HG02642 (cell line): ENCODE data around the gene GRM4.

Experiments used
- ATAC-seq: cut with Tn5 transposase; IDR thresholded peaks from one replicate; pipeline ENCODE4 v1.9.1; 2021; ENCODE audit warnings: mild to moderate bottlenecking; ENCODE audit not compliant: unreplicated experiment, poor library complexity

Gene GRM4

DNA sequence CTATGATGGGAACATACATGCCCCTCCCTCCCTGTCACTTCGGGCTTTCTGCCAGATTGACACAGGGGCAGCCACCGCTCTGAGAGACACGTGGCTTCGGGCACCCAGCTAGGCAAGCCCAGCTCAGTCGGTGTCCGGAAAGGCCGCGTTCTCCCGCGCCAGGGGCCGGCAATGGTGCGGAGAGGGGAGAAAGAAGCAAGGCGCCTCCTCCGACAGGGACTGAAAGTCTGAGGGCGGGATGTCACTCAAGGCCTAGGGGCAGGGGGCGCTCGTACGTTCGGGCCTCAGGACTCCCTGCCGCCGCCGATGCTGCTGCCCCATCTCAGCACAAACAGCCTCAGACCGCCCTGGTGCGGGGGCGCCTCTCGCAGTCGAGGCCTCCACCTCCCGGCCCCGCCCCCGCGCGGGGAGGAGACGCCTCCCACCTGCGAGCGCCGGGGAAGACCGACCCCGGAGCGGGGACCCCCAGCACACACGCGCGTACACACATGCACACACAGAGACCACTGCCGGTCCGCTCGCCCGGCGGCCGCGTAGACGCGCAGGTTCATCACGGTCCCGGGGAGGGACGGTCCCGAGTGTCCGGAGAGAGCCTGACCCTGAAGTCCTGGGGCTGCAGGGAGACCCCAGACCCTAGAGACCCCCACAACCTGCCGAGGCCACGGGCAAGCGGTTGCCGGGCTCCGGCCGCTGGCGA, 1.9 kb downstream of the GRM4 start:
- ATAC-seq = no peak

DNA sequence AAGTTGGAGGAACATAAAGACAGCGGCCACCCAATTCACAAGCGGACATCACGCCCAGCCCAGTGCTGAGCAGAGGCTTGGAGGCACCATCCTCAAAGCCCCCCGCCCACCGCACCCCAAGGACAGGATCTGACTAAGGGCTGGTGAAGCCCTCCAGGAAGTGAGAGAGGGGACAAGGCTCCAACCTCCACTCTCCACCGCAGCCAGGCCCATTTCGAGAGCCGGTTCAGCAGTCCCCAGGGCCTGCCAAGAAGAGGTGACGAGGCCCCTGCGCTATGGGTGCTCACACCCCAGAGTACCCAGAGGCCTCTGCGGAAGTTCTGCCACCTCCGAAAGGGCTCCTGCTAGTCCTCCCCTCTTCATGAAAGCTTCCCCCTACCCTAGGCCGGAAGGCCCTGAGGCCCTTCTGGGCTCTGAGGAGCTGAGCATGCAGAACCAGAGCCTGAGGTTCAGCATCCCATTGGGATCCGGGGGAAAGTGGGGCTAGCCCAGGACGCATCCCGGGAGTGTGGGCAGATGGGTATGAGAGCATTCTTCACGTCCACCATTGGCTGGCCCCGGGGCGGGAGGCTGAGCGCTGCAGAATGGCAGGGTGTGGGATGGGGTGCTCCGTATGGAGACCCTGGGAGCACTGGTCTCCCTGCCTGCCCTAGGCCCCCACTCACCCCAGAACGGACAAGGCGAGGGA, 2.5 kb downstream of the GRM4 start:
- no peak for ATAC-seq

DNA sequence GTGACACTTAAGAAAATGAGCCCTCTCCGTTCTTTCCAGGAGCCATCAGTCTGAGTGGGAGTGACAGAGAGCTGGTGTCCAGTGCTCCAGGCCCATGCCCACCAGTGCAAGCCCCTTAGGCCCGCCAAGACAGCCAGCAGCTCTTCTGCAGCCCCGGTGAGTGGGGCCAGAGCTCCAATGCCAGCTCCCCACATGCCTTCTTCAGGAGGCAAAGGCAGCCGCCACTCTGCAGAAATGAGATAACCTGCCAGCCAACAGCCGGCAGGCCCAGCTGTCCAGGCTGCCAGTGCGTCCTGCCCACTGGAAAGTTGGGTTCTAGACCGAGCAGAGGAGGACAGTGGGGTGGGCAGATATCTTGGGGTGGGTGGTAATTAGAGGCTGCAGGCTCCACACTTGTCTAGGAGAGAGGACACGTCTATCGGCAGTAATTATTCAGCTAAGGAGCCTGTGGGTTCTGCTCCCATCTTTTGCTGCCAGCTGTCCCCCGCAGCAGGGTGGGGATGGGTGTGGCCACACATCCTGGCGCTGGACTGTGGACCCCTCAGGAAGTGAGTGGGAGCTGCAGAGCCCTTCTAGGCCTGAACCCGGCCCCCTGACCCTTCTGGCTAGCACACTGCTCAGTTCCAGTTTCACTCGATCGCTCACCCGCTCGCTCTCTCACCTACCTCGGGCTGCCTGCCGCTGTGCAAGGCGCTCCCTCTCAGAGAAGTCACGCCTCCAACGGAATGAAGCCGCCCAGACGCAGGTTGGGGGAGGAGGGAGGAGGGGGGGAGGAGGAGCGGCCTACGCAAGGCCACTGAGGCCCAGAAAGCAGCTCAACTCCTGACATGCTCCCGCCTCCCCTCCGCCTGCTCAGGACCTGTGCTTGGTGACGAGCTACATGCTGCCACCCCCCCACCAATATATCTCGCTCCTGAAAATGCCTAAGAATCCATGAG, 3.6 kb downstream of the GRM4 start:
- ATAC-seq = no peak

DNA sequence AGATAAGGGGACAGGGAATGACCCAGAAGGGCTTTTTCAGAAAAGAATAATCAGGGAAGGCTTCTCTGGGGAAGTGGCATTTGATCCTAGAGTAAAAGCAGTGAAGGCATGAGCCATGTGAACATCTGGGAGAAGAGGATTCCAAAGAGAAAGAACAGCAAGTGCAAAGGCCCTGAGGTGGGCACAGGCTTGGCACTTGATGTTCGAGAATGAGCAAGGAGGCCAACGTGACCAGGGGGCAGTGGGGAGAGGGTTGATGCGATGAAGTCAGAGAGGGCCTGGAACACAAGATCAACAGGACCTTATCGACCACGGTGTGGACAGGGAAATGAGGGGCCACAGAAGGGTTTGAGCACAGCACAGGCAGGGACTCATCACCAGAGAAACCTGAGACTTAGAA, 5.8 kb downstream of the GRM4 start:
- ATAC-seq = no peak

DNA sequence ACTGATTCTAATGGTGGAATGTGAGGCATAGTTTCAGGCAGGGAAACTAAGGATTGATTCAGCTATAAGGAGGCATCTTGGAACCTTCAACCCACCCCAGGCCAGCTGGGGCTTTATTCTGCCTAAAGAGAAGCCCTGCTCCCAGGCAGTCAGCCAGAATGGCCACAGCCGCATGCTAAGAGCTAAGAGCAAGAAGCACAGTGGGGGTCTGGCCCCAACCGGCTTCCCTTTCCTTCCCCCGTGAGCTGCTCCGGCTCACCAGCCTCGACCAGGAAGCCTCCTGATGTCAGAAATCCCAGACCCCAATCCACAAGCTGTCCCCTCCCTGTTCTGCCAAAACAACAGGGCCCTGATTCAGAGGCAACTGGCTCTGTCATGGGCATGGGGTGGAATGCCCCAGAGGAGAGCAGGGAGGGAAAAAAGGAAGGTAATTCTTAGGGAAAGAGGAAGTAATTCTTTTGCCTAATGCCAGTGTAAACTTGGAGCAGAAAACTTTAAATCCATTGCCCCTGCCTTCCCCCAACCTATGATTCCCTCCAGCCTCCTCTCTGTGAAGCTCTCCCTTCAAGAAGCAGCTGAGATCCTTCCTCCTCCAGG, 6.9 kb downstream of the GRM4 start:
- no peak for ATAC-seq

DNA sequence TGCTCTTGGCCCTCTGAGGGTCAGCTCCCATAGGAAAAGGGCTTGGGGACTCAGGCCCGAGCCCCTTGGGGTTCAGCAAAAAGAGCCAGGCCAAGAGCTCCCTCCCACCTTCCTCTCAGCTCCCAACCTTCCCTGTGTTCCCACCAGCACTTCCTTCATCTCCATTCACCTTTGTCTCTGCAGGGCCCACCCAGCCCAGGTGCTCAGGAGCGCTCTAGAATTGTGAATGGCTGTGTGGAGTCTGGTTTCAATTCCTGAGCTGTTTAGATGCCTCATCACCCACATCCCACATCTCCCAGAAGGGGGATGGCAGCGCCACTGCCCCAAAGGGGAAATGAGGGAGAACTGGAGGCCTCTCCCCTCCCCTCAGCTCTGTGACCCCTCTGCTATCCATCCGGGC, 7.7 kb downstream of the GRM4 start:
- ATAC-seq = no peak

DNA sequence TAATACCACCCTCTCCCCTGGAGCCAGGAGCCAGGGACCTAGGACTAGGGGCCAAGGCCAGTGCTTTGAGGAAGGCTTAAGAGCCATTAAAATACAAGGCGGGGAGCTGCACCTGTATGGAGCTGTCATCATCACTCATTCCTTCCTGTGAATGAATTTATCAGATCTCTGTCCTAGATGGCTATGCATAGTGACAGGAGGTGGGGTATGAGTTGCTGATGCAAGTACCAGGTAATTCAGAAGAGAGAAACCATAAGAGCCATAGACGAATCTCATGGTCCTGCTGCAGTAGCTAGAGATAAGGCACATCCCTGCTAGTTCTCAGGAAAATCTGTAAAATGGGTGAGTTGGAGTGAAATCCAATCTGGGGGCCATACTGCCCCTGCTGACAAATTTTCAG, 10.3 kb downstream of the GRM4 start:
- ATAC-seq = no peak

DNA sequence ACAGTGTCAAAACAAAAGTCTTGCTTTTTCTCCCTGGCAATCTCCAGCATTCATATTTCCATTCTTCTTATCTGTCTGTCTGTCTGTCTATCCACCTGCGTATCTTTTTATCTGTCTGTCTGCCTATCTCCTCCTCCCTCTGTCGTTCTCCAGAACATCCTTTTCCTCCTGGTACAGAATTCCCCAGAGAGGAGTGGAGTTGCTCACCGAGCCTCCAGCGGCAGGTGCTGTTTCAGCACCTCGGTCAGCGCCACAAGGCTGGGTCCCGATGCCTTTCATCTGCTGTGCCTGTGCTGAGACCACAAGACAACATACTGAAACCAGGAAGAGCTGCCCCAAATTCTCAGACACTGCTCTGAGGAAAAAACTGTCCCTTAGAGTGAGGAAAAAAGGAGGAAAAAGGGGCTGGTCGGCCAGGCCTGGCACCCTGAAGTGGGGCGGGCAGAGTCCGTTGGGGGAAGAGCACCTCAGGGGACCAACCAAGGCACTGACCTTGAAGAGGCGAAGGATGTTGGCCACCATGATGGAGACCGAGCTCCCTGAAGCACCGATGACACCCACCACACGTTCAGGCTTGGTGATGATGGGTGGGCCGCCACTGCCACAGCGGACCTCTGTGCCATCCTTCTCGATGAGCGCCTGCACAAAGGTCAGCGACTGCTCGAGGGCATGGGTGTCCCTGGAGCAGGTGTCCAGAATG, 13.3 kb downstream of the GRM4 start:
- no peak for ATAC-seq

DNA sequence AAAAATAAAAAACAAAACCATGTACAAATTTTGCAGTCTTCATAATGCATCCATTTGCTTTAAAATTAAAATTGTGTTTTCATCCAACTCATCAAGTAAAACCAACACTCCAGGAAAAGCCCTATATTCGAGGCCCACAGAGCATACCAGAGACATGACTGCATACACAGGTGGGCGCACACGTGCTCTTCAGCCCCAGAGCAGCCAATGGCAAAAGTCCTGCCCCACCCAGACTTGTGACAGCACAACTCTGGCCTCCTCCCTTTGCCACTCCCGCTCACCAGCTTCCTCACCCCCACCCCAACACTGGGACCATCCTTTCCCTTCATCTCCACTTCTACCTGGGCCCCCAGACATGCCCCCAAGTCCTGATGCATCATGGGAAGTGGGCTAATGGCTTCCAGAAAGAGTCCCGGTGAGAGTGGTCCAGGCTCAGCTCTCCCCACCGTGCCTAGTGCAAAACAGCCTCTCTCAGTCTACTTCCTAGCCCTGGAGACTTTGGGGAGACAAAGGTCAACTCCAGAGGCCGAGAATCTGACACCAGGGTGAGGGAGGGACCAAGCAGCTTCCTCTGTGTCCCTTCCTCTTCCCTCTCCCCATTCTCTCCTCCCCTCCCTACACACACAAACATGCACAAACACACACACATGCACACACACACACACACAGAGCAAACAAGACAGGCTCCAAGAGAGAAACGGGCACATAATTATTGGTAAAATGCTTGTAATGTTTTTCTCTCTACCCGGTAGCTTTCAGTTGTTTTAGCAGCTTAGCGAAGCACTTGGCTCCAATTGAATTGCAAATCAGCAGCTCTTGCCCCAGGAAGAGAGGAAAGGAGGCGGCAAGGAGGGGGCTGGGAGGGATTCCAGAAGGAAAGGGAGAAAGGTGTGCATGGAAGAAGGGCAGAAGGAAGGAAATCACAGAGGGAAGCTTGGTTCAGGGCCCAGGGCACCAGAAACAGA, 14.3 kb downstream of the GRM4 start:
- ATAC-seq = no peak

DNA sequence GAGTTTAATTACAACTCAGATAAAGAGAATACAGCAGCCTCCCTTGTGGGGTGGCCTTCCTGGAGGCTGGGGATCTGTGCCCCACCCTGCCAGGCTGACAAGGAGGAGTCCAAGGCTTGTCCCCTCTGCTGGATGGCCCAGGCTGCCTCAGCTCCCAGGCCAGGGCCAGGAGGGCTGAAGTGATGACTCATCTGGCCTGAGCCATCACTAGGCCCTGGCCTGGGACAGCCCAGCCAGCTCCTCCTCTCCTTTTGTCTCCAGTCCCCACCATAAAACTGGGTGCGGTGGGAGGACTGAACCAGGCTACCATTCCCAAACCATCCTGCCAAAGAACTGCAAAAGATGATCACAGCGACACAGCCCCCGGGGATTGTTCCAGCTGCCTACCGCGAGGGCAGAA, 15.0 kb downstream of the GRM4 start:
- no peak for ATAC-seq

DNA sequence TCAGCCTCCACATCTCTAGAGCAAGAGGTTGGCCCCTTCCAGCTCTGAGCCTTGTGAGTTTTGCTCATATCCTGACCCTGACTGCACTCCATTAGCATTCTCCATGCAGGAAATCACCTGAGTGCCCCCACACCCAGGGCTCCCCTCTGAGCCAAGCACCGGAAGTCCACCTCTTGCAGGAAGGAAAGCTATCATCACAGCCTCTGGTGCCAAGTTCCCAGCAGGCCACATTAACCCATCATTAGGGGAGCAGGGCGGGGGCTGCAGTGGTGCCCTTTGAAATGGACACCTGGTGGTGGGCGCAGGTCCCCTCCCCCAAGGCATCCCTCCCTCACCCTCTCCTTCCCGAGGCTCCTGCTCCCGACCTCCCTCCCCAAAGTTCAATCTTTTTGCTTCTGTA, 16.1 kb downstream of the GRM4 start:
- ATAC-seq = no peak

DNA sequence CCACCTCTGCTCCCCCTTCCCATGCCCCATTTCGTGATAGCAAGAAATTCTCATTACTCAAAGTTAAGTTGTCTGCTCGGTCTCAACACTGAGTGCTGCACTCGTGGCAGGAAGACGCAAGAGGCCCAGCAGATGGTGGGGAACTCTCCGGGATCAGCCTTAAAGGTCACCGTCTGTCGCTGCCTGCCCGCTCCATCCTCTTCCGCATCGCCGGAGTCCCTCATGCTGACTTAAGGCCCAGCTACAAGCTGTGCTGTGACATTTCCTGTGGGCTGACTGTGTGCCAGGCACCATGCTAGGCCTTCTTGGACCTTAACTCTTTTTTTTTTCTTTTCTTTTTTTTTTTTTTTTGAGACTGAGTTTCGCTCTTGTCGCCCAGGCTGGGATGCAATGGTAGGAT, 17.8 kb downstream of the GRM4 start:
- ATAC-seq = no peak

DNA sequence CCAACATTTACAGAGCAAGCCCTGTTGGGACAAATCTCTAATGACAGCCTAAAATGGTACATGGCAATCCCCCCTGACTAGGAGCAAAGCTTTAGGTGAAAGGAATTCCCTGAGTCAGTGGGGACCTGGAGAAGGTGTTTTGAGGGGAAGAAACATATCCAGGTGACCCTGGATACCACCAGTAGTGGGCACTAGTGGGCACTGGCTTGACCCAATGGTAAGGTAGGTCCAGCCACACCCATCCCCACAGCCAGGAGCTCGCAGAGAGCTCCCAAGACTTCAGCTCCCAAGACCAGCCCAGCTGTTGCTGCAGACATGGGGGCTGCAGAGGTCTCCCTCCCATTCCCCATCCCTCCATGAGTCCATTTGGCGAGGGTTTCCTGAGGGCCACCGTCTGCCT, 19.5 kb downstream of the GRM4 start:
- ATAC-seq = no peak

DNA sequence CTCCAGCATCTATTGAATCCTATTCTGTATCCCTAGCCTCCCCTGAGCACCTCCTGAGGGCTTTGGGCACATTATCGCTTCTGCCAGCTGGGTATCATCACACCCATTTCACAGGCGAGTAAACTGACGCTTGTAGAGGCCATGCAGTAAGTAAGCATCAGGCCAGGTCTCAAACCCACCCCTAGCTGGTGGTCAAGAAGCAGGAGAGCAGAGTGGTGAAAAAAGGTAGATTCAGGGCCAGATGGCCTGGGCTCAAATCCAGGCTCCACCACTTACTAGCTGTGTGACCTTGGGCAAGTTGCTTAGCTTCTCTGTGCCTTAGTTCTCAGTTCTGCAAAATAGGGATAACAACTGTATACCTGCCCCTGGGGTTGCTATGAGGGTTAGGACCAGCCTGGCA, 19.9 kb downstream of the GRM4 start:
- ATAC-seq = no peak

DNA sequence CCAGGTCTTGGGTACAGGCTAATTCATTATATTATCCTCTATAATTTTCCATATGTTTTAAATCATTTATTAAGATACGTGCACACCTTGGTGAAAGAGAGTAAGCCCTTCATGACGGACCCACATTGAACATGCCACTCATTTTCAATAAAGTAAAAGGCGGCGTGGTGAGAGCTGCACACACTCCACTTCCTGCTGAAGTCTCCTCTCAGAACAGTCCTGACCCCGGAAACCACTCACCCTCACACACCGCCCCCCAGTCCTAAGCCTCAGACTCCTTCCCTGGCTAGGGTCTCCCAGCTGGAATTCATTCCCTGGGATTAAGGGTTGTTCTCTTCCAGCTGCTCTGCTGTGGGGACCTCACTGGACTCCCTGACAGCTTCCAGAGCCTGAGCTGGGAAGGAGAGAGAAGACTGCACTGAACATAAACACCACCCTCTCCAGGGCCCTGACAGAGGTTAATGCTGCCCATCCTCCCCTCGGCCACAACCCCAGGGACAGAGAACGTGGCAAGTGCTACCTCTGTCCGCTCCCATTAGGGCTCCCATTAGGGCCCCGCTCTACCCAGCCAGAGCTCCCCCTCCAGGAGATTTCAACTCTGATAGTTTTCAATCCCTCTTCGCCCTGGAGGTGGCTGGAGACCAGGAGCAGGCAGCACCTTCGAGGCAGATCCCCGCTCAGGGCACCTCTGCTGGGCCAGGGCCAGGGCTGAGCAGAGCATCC, 24.8 kb downstream of the GRM4 start:
- ATAC-seq = no peak

DNA sequence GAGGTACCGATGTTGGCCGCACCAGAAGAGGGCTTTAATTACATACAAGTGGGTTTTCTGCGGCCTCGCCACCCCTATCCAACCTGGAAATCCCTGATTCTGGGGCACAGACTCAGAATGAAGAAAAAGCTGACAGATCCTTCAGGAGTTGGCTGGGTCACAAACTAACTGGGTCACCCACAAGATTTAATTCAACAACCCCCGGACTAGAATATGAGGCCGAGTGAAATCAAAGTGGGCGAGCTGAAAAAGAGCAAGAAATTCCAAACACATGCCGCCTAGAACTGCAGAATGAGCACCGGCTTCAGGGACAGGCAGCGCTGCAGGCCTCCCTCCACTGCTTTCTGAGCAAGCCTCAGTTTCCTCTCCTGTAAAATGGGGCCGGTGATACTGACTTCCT, 30.0 kb downstream of the GRM4 start:
- ATAC-seq = no peak

DNA sequence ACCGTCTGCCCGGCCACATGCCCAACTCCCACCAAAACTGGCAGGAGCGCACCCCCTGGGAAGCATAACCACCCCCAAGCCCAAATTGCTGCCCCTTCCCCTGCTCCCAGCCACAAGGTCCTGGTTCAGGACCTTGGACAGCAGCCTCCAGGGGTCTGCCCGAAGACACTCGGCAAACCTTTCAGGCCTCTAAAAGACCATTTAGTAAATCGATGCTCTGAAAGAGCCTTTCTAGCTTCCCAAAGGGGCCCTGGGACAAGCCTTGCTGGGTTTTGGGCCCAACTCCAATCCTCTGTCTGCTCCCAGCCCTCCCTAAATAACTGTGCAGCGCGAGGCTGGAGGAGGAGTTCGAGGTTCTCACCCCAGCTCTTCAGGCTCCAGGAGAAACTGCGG, 30.5 kb downstream of the GRM4 start:
- no peak for ATAC-seq

DNA sequence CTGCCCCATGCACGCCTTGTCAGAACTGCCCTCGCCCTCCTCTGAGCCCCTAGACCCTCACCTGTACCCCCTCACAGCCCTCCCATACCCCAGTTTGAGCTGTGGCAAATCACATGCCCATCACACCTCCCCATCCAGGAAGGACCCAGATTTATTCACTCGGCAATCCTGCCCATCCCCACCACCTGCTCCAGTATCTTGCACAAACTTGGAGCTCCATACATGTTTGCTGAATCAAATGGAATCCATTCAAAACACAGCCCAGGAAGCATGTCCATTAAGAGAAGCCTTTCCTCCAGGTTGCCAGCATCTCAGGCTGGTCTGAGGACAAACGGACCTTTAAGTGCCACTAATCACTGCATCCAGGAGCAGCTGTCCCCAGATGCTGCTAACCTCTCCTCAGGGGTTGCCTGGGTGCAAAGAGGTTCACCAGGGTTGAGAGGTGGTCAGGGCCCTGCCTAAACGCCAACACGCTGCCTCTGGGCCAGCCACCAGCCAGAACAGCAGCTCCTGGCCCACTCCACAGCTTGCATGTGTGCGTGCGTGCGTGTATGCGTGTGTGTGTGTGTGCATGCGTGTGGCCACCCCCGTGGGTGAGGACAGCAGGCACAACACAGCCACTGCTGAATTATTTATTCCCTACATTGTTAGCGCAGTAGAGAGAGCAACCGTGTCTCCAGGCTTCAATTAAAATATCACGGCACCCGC, 31.0 kb downstream of the GRM4 start:
- no peak for ATAC-seq
